AG04449 (cell line): ENCODE results near the gene MLPH.

ENCODE experiments used
- CTCF ChIA-PET: fragments of 350-600 bp; formaldehyde crosslinking; extraction: SDS; loops from one replicate; lab custom pipeline; 2021; ENCODE audit warnings: antibody characterized with exemption; lab: Yijun Ruan, JAX
- POLR2A ChIA-PET: fragments of 400-600, 350-600 bp; formaldehyde crosslinking; extraction: SDS; loops from one replicate; lab custom pipeline; 2020; ENCODE audit warnings: antibody characterized with exemption, inconsistent platforms; lab: Yijun Ruan, JAX
- DNase-seq: peaks from one replicate; pipeline ENCODE4 v3.0.0-alpha.2; 2010; ENCODE audit warnings: low read depth, low spot score
- H3K4me3 ChIP-seq: 2 replicates; pipeline ENCODE4 v1.5.1; 2011; ENCODE audit warnings: low read depth, mild to moderate bottlenecking, control low read depth, low read length
- CTCF ChIP-seq: IDR thresholded peaks from one replicate; pipeline ENCODE4 v1.5.1; 2011; ENCODE audit warnings: mild to moderate bottlenecking, moderate library complexity, low read length, control low read depth, inconsistent platforms; ENCODE audit not compliant: insufficient read depth; ENCODE audit errors: missing control alignments

MLPH gene

DNA sequence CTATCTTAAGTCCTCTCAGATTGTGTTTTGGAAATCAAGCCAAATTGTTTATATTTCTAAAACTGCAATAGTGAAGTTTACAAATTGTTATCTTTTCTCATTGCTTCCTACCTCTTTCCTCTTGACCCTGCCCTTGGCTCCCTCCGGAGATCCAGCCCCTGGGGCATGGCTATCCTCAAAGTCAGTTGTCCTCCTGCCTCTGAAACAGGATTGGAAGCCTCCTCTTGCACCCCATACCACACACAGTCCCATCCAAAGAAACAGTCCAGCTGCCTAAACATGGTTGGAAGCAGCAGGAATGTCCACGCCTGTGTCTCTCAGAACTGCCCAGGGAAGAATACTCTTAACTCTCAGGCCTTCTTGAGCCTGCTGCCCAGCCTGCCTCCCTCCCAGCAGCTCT lies 43.0 kb upstream of the MLPH start:
- H3K4me3 ChIP-seq: no peak overlapping the region
- ChIA-PET CTCF (interaction anchor here (0.6 to 6.4 kb wide), 5 partner anchors 9 to 288 kb away, joined by 3 to 29 read pairs (median 5); no protein-coding TSS in a partner anchor), POLR2A (no interaction called here)
- no peak for TF ChIP-seq CTCF
- no peak for DNase-seq

- no peak overlapping the region for H3K4me3 ChIP-seq
- CTCF ChIA-PET: interaction anchor here (0.7 to 6.4 kb wide), 3 partner anchors 24 to 25 kb away, joined by 6 to 29 read pairs (median 13); no protein-coding TSS in a partner anchor
- no peak for TF ChIP-seq CTCF
- POLR2A ChIA-PET: no interaction called here
- no peak for DNase-seq
These were observed 41.3 kb upstream of the MLPH start for GRCh38 chr2:237445611-237446337.

DNA sequence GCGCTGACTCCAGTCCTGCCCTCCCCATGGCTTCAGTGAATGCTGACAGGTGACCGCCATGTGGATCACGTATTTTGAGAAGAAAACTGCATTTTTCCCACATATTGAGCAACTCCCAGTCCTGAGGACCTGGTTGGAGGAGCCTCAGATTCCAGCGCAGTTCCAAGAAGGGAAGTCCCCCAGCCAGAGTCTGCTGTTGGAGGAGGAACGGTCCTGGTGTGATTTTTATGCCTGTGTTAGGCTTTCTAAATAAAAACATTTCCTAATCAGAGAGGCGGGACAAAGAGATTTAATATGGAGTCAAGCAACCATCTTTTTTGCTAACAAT lies 40.7 kb upstream of the MLPH start:
- ChIA-PET POLR2A (no interaction called here), CTCF (interaction anchor here (0.7 to 10.1 kb wide), 3 partner anchors 13 to 25 kb away, joined by 6 to 64 read pairs (median 29); no protein-coding TSS in a partner anchor)
- no peak overlapping the region for H3K4me3 ChIP-seq
- no peak for DNase-seq
- TF ChIP-seq CTCF: no peak

DNA sequence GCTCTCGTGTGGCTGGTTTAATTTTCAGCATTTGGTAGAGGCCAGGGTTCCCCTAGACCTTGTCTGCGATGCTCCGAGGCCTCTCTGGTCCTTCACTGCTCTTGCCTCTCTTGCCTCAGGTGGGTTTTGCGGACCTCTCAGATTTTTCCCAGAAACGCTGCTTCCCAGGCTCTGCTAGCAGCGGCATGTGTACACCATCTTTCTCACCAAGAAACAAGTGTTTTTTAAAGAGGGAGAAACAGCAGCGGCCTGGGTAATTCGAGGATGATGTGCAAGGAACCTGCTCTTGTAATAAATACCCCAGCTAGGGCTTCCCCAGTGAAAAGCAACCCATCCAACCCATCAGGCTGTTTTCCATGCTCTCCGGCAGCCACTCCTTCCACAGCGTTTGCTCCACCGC lies 39.6 kb upstream of the MLPH start:
- CTCF ChIA-PET: interaction anchor here (1.5 to 10.5 kb wide), 5 partner anchors 14 to 125 kb away, joined by 3 to 115 read pairs (median 30); no protein-coding TSS in a partner anchor
- POLR2A ChIA-PET: no interaction called here

GRCh38 chr2:237448171-237448570 lies 38.9 kb upstream of the MLPH start:
- DNase-seq: no peak
- no peak for TF ChIP-seq CTCF
- no peak overlapping the region for H3K4me3 ChIP-seq
- POLR2A ChIA-PET: no interaction called here
- CTCF ChIA-PET: interaction anchor here (1.5 to 10.5 kb wide), 5 partner anchors 14 to 124 kb away, joined by 3 to 115 read pairs (median 30); no protein-coding TSS in a partner anchor

More for the DNA sequence above, 39.6 kb upstream of the MLPH start:
- no peak for TF ChIP-seq CTCF
- H3K4me3 ChIP-seq: no peak overlapping the region
- DNase-seq: no peak

- CTCF ChIA-PET: interaction anchor here (1.0 to 10.5 kb wide), 8 partner anchors 12 to 123 kb away, joined by 3 to 115 read pairs (median 15); no protein-coding TSS in a partner anchor
- TF ChIP-seq CTCF: no peak
These were observed 38.4 kb upstream of the MLPH start for GRCh38 chr2:237448626-237449025.

More at GRCh38 chr2:237448626-237449025, 38.4 kb upstream of the MLPH start:
- H3K4me3 ChIP-seq: no peak overlapping the region
- POLR2A ChIA-PET: no interaction called here
- DNase-seq: no peak
